GM19238 (cell line): Measurements from ENCODE around the gene MYBPHL.

Experiments used
- DNase-seq: peaks from one replicate; pipeline ENCODE4 v3.0.0; 2011; ENCODE audit warnings: low spot score; ENCODE audit not compliant: insufficient read length

MYBPHL gene

GRCh38 chr1:109265016-109265415 lies 41.8 kb downstream of the MYBPHL start:
- no peak for DNase-seq

DNA sequence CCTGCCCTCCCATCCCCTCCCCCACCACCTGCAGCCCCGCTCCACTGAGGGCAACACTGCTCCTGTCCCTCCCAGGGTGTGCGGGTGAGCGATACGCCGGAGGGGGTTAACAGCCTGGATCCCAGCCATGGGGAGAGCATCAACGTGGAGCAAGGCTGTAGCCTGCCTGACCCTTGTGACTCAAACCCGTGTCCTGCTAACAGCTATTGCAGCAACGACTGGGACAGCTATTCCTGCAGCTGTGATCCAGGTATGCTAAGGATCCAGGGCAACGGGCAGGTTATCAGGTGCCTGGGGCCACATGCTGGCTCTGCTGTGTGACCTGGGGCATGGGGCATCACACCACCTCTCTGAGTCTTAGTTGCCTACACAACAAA lies 42.4 kb downstream of the MYBPHL start:
- no peak for DNase-seq

DNA sequence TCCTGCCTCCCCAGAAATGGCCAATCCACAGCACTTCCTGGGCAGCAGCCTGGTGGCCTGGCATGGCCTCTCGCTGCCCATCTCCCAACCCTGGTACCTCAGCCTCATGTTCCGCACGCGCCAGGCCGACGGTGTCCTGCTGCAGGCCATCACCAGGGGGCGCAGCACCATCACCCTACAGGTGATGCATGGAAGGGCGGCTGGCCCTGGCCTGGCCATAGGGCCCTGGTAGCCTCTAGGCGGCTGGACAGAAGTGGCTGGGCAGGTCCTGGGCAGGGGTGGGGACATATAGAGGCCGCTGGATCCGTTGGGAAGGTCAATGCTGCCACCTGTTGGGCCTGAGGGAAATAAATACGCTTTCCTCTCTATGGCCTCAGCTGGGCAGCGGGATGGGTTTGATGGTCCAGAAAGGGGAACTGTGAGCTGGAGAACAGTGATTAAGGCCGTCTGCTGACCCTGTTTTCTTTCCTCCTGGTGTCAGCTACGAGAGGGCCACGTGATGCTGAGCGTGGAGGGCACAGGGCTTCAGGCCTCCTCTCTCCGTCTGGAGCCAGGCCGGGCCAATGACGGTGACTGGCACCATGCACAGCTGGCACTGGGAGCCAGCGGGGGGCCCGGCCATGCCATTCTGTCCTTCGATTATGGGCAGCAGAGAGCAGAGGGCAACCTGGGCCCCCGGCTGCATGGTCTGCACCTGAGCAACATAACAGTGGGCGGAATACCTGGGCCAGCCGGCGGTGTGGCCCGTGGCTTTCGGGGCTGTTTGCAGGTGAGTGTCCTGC lies 43.0 kb downstream of the MYBPHL start:
- DNase-seq, result peak; percentile 87

DNA sequence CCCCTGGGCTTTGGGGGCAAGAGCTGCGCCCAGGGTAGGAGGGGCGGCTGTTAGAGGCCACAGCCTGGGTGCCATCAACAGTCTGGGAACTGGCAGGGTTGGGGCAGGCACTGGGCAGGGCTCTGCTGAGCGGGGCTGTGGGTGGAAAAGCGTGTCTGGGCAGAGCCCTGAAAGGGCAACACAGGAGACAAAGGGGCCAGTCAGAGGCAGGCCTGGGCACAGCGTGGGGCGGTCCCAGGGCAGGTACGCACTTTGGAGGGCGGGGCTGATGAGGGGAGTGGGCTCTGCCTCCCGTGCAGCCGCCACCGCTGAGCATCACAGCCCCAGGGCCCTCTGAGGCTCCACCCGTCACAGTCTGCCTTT lies 43.6 kb downstream of the MYBPHL start:
- no peak for DNase-seq

GRCh38 chr1:109262231-109263055 lies 44.4 kb downstream of the MYBPHL start:
- no peak for DNase-seq

DNA sequence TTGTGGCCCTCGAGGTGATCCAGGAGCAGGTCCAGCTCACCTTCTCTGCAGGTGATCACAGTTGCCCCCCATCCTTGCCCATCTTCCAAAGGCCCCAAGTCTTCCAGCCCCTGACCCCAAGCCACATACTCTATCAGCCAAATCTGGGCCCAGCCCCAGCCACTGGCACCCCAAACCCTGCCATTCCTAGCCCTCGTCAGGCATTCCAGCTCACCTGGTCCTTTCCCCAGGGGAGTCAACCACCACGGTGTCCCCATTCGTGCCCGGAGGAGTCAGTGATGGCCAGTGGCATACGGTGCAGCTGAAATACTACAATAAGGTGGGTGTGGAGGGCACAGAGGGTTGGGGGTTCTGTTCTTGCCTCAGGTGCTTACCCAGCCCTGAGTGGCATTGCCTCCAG lies 45.2 kb downstream of the MYBPHL start:
- DNase-seq, result no peak

DNA sequence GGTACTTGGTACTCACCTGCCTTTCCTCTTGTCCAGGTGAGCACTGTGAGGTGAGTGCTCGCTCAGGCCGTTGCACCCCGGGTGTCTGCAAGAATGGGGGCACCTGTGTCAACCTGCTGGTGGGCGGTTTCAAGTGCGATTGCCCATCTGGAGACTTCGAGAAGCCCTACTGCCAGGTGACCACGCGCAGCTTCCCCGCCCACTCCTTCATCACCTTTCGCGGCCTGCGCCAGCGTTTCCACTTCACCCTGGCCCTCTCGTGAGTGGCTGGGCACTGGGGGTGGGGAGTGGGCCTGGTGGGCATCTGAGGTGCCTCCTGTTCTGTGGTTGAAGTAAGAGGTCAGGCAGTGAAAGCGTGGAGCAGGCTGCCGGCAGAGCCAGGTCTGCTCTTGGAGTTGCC lies 45.8 kb downstream of the MYBPHL start:
- no peak for DNase-seq

DNA sequence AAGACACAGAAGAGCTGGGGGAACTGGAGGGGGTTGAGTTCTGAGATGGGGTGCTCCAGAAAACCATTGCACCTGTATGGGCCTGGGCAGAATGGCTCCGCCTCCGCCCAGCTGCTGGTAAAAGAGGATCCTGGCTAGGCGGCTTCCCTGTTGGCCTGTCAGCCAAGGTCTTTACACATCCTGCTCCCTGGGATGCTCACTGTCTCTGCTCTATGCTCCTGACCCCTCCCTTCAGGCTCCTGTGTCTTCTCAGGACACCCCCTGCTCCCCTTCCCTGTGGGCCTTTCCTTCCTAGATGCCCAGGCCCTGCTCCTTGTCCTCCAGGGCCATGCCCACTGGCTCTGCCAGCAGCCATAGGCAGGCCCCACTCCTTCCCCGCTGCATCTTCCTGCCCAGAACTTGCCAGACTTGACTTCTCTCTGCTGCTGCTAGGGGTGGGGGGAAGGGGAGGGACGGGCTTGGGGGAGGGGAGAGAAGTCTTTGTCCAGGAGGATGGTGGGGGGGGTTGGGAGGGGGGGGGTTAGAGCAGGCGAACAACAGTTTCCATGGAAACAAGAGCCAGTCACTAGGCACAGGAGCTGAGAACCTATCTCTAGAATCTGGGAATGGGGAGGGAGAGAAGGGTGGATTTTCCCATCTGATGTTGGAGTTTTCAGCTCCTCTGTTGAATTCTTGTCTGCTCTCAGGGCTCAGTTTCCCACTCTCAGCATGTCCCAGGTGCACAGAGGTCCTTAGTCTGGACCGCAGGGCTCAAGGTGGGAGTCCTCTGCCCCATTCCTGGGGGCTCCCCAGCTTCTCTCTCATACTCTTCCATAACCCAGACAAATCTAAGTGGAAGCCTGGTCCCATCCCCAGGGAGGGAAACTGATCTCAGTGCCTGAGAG lies 46.9 kb downstream of the MYBPHL start:
- DNase-seq, result no peak

GRCh38 chr1:109258481-109259466 lies 48.0 kb downstream of the MYBPHL start:
- DNase-seq, result no peak

DNA sequence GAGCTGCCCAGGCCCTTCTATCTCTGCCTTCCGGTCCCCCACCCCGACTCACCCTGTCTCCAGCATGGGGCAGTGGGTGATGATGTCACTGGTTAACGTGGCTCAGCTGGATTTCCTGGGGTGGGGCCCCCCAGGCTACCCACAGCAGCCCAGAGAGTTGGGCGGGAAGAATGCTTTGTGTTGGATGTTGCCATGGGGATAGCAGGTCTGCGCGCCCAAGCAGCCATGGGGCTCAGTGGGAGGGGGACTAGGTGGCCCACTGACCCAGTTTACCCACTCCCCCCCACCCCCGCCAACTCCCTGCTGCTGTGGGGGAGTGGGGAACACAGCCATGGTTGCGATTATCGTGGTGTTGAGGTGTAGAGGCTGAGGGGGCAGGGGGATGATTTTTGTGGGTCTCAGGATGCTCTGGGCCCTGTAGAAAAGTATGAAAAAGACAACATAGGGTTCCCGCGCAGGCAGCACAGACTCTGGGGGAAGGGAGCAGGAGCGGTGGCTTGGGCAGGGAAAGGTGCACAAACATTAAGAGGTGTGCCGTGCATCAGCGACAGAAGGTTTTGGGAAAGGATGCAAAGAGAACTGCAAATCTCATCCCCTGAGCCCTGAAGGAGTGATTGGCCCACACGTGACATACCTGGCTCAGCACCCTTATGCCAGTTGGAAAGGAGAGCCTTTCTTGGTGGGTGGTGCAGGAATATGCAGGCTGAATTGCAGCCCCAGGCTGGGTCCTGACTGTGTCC lies 49.0 kb downstream of the MYBPHL start:
- no peak for DNase-seq

DNA sequence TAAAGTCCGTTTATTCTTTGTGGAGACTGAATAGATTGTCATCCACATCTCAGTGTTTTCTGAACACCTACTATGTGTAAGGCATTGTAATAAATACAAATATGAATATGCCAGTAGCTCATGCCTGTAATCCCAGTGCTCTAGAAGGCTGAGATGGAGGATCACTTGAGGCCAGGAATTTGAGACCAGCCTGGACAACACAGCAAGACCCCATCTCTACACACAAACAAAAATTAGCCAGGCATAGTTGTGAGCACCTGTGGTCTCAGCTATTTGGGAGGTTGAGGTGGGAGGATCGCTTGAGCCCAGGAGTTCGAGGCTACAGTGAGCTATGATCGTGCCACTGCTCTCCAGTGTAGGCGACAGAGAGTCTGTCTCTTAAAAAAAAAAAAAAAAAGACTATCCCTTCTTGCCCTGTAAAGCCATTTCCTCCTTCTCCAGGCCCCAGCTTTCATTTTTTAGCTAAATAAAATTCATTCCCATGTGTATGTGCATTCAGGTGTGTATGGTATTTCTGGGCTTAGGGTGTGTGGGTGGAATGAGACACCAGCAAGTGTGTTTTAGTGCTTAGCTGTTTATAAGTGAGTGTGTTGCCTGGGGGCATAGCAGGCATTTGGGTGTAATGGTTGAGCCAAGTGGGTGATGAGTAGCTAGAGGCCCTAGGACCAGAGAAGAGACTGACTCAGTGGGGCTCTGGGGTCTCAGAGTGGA lies 49.7 kb downstream of the MYBPHL start:
- DNase-seq, result no peak

DNA sequence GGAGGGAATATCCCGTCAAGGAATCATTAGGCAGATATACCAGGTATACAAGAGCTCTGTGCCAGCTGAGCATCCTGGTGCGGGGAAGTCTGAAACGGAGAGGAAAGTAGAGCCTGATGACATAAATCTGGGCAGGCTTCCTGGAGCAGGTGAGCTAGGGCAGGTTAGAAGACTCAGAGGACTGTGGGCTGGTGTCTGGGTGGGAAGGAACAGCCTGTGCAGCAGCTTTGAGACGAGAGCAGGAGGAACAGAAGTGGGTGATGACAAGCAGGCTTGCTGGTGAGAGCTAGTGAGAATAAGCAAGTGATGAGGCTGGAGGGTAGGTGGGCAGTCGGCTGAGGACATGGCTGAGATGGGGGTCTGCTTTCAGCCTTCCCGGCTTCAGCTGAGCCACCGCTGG lies 50.7 kb downstream of the MYBPHL start:
- DNase-seq, result no peak

DNA sequence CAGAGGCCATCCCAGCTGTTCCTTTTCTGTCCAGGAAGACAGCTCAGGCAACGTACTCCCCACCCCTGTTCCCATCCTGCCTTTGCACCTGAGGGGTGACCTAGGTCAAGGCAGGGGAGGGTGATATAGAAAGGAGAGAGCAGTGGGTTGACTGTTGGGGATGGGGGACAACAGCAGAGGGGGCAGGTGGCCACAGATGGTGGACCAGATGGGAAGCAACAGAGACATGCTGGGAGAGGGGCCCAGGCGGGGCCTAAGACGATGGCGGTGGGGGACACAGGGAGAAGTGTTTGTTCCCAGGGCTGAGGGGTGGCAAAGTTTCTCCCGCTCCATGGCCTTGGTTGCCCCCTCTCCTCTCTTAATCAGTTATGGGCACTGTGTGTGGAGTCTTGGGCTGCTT lies 51.1 kb downstream of the MYBPHL start:
- DNase-seq, result no peak

DNA sequence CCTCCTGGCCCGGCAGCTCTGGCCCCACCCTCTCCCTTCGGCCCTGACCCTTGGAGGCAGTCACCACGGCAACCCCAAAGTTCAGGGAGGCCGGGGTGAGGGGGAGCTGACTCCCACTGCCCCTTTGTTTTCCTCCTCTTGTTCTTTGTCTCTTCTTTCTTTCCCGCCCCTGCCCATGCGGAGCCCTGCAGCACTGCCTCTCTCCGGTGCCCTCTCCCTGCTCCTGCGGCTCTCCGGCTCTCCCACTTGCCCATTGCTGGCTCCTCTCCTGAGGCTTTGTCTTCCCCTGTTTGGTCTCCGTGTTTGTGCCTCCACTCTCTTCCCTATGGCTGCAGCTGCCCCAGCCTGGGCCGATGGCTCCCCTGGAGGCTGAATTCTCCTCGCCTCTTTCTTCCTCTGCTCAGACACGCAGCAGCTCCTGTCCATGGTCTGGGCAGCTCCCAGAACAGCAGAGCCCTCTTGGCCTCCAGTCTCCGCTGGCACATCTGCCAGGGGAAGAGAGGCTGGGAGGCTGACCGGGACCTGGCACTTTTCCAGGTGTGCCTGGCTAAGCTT lies 51.6 kb downstream of the MYBPHL start:
- DNase-seq, result no peak

DNA sequence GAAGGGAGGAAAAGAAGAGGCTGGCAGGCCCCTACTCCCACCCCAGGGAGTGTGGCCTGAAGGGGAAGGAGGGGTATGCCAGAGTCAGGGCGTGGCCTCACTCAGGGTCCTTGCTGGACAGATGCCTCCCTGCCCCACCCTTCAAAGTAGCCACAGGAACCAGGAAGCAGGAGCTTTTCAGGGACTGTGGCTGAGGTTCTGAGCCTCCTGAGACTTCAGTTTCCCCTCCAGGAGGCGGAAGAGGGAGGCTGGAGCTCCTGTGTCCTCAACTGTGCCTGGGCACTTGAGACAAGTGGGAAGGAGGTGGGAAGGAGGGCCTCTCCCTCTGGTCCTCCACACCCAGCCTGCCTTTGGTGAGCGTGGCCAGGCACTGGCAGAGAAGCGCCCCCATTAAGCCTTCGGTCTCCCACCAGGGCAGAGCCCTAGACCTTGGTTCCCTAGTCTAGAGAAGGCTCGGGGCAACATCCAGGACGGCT lies 52.2 kb downstream of the MYBPHL start:
- DNase-seq, result no peak

GRCh38 chr1:109253803-109254620 lies 52.8 kb downstream of the MYBPHL start:
- no peak for DNase-seq

DNA sequence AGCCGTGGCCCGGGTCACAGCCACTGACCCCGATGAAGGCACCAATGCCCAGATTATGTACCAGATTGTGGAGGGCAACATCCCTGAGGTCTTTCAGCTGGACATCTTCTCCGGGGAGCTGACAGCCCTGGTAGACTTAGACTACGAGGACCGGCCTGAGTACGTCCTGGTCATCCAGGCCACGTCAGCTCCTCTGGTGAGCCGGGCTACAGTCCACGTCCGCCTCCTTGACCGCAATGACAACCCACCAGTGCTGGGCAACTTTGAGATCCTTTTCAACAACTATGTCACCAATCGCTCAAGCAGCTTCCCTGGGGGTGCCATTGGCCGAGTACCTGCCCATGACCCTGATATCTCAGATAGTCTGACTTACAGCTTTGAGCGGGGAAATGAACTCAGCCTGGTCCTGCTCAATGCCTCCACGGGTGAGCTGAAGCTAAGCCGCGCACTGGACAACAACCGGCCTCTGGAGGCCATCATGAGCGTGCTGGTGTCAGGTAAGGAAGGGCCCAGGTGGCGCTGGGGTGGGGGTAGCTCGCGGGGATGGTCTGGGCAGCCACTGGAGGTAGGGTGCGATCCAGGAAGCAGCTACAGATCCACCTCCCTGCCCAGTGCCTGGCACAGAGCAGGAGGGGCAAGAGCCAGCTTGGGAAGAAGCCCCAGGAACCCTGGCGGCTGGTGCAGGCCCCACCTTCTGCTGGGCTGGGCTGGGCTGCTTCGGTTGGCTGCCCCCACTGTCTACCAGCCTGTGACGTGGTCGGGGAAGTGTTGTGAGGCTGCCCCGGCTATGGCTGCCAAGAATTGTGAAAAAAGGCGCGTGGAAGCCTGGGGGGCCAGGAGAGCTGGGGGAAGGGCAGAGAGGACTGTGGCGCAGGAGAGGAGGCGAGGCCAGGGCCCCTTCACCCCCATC lies 53.7 kb downstream of the MYBPHL start:
- DNase-seq, result no peak
